Subcutaneous abdominal adipose tissue (tissue), 5 donors: ENCODE results near the gene CCDC172.

Experiments
- H3K27ac ChIP-seq: one replicate; pipeline ENCODE4 v1.7.0; 2013; ENCODE audit warnings: low read depth, mild to moderate bottlenecking, inconsistent platforms, low read length, moderate library complexity
- H3K27me3 ChIP-seq, 5 donors: one replicate each; pipeline ENCODE4 v1.7.0; 2013; ENCODE audit warnings: low read length in 5 of 5, inconsistent platforms in 1 of 5; ENCODE audit not compliant: control insufficient read depth in 5 of 5, insufficient read depth in 4 of 5
- H3K36me3 ChIP-seq, 5 donors: one replicate each; pipeline ENCODE4 v1.7.0; 2013; ENCODE audit warnings: low read length in 5 of 5; ENCODE audit not compliant: control insufficient read depth in 5 of 5, insufficient read depth in 5 of 5
- H3K4me1 ChIP-seq, 5 donors: one replicate each; pipeline ENCODE4 v1.7.0; 2013; ENCODE audit warnings: low read length in 5 of 5, mild to moderate bottlenecking in 3 of 5, moderate library complexity in 1 of 5; ENCODE audit not compliant: control insufficient read depth in 5 of 5, insufficient read depth in 5 of 5
- H3K4me3 ChIP-seq, 5 donors: one replicate each; pipeline ENCODE4 v1.7.0; 2013; ENCODE audit warnings: low read length in 5 of 5, low read depth in 1 of 5
- H3K9ac ChIP-seq, 5 donors: one replicate each; pipeline ENCODE4 v1.7.0; 2013; ENCODE audit warnings: low read length in 5 of 5, mild to moderate bottlenecking in 4 of 5, moderate library complexity in 3 of 5
- H3K9me3 ChIP-seq, 5 donors: one replicate each; pipeline ENCODE4 v1.7.0; 2013; ENCODE audit warnings: low read length in 5 of 5; ENCODE audit not compliant: control insufficient read depth in 5 of 5
- donor health status: healthy.
- donor health status: healthy.
- donor health status: healthy.
- donor health status: healthy.
- donor health status: healthy.

The CCDC172 gene, protein sequence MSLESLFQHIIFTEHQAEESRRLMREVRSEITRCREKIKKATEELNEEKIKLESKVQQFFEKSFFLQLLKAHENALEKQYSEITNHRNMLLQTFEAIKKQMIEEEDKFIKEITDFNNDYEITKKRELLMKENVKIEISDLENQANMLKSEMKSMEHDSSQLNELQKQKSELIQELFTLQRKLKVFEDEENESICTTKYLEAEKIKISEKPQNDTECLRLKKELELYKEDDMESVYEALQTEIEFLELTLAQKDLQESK

DNA sequence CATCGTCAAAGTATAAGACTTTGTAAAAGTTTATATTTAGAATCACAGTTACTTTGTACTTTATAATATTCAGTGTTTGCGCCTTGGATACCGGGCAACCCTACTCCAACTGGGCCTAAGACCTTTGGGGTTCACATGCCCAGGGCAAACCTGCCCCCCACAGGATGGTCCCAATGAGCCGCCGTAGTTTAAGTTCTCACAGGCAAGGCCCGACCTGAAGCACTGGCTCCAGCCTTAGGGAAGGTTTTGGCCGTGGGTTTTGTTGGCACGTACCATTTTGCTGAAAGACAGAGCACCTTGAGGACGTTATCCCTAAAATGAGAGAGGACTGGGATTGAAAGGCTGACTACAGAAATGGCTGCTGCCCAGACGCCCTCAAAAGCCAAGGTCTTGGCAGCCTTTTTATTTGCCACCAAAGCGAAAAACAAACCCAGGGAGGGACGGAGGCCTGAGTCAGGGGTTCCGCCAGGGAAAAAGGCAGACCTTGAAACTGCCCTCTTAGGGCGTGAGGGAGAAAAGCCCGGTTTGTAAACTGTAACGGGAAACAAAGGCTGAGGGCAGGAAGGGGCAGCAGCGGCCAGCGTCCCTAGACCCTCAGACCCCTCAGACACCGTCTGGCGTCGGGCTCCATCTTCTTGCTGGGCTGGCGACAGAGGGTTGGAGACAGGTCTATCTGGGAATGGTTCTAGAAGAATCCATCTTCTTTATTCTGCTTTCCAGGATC, at the start of gene CCDC172:
TSS of gene CCDC172 (plus strand) at position 222 of the 724 bp plus-strand sequence. CDS start 564 bp downstream, outside the sequence.
- H3K9me3 ChIP-seq: no peaks in the 10 kb centered on the region
- no peak within 1 kb of the TSS for H3K9ac ChIP-seq
- no peak within 1 kb of the TSS for H3K4me3 ChIP-seq
- H3K36me3 ChIP-seq: no peaks in the 10 kb centered on the region
- no peaks in the 10 kb centered on the region for H3K4me1 ChIP-seq
- H3K27me3 ChIP-seq: peaks cover 0 to 6% (median 0%) of the 10 kb centered on the region in 5 donors
- no peak within 1 kb of the TSS for H3K27ac ChIP-seq

DNA sequence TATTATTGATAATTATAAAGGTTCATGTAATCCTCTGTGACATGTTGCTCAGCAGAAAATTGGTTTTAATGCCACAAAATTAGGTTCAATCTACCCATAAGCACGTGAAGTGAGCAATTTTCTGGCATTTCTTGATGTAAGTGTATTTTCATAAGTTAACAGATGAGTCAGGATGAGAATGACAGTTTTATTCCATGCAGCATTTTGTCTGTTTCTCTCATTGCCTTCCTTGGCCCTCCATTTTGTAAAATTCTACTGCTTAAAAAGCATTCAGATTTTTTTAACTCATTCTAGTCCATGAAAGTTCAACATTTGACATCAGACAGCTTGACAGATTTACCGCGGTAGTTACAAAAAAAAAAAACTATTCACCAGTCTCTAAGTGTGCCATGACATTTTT, 47.3 kb upstream of the CCDC172 start:
- Histone ChIP-seq H3K27me3 (peaks cover 8 to 35% (median 23%) of the 10 kb centered on the region in 5 donors), H3K4me3 (no peak overlapping the region)

DNA sequence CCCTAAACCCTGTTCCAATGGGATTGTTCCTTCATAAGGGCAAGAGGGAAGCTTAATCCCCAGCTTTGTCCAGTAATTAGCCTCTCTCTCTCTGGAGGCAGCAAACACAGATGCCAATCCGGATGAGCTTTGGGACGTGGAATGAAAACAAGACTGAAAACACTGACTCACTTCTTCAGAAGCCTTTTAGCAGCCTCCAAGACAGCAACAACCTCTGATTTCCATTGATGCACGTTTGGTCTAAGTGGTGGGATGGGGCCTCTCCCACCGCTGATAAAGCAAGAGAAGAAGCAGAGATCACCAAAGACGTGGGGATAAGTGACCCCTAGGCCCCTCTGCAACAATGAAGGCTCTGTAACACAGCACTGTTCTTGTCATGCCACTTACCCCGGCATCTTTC, 45.4 kb upstream of the CCDC172 start:
- H3K9ac ChIP-seq: no peak overlapping the region
- H3K4me1 ChIP-seq: peaks cover 0 to 9% (median 9%) of the 10 kb centered on the region in 5 donors
- H3K27me3 ChIP-seq: peaks cover 5 to 20% (median 16%) of the 10 kb centered on the region in 5 donors
- no peak overlapping the region for H3K4me3 ChIP-seq
- no peak overlapping the region for H3K27ac ChIP-seq
- H3K9me3 ChIP-seq: no peaks in the 10 kb centered on the region
- no peaks in the 10 kb centered on the region for H3K36me3 ChIP-seq

More for the DNA sequence above, 47.3 kb upstream of the CCDC172 start:
- no peak overlapping the region for H3K27ac ChIP-seq
- H3K4me1 ChIP-seq: peaks cover 0 to 28% (median 27%) of the 10 kb centered on the region in 5 donors
- H3K9me3 ChIP-seq: no peaks in the 10 kb centered on the region
- no peak overlapping the region for H3K9ac ChIP-seq
- H3K36me3 ChIP-seq: no peaks in the 10 kb centered on the region

DNA sequence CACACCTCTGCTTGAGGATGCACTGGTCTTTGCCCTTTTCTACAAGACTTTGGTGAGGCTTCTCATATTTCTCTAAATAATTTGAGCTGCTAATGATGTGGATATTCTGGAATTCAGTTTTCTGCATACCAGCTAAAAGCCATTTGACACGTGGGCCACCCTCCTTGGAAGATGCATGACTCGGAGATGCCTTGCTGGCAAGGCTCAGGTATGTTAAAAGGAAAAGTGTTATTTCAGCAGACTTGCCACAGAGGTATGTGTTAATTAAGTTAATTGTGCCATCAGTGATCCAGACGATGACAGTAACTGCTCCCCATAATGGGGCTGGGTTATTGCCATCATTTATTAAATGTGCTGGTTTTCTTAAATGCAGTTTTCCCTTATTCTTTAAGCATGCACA, 42.5 kb upstream of the CCDC172 start:
- H3K27me3 ChIP-seq: peaks cover 0 to 2% (median under 1%) of the 10 kb centered on the region in 5 donors

DNA sequence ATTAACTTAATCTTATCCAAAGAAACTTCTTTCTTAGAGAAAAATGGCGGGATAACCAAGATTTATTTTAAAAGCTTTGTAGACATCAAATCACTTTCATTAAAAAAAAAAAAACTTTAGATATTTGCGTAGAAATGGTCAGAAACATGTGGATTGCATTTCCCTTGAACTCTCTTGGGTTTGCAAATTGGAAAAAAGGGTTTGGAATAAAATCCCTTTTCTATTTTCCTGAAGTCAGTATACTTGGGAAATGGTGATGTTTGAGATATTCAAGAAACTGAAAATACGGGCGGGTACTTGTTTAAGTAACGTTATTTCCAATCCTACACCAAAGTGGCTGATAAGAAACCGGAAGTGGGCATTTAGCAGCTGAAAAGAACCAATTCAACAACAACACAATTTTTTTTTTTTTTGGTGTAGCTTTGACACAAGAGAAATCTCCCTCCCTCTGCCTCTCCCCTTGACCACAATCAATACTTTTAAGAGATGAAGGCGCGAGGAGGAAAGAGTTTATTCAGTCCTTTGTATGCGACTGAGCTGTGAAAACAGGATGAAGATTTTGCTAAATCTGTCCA, 37.5 kb upstream of the CCDC172 start:
- H3K27ac ChIP-seq: no peak overlapping the region
- no peaks in the 10 kb centered on the region for H3K36me3 ChIP-seq
- H3K9me3 ChIP-seq: no peaks in the 10 kb centered on the region
- H3K9ac ChIP-seq: no peak overlapping the region
- H3K4me3 ChIP-seq: no peak overlapping the region
- no peaks in the 10 kb centered on the region for H3K4me1 ChIP-seq
- H3K27me3 ChIP-seq: no peaks in the 10 kb centered on the region

More for the DNA sequence above, 42.5 kb upstream of the CCDC172 start:
- H3K27ac ChIP-seq: no peak overlapping the region
- H3K36me3 ChIP-seq: no peaks in the 10 kb centered on the region
- H3K9ac ChIP-seq: no peak overlapping the region
- H3K4me1 ChIP-seq: no peaks in the 10 kb centered on the region
- no peaks in the 10 kb centered on the region for H3K9me3 ChIP-seq
- no peak overlapping the region for H3K4me3 ChIP-seq

DNA sequence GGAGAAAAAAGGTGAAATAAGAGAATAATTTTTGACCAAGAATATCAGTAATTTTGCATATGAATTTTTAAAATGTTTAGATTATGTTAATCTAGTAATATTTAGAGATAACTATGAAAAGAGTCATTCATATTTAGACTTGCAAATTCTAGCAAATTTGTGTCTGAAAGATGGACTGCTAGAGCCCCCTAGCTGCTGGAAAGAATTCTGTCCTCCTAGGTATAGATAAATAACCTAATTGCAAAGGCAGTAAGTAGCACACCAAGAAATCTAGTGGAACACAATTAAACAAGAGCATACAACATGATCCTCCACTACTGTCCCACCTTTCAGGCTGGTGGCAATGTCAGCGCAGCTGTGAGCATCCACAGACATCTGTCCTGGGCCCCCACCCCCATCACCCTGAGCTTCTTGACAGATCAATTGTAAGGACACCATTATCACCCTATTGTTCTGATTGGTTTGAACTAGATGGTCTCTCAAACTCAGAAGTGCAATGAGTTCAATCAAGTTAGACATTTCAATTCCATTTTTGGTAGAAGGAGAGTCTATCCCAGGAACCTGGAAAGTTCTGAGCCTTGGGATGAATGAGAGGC, 36.2 kb upstream of the CCDC172 start:
- Histone ChIP-seq H3K27ac (no peak overlapping the region), H3K36me3 (no peaks in the 10 kb centered on the region), H3K9ac (no peak overlapping the region), H3K4me1 (no peaks in the 10 kb centered on the region), H3K9me3 (no peaks in the 10 kb centered on the region), H3K27me3 (no peaks in the 10 kb centered on the region), H3K4me3 (no peak overlapping the region)

DNA sequence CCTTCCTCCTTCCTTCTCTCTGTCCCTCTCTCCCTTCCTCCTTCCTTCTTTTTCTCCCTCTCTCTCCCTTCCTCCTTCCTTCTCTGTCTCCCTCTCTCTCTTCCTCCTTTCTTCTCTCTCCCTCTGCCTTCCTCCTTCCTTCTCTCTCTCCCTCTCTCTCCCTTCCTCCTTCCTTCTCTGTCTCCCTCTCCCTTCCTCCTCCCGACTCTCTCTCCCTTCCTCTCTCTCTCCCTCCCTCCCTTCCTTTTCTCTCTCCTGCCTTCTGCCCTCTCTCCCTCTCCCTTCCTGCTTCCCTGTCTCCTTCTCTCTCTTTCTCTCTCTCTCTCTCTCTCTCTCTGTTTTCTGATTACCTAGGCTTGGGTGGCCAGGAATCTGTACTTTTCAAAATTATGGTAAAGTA, 34.6 kb upstream of the CCDC172 start:
- H3K27ac ChIP-seq: no peak overlapping the region
- H3K9ac ChIP-seq: no peak overlapping the region
- no peaks in the 10 kb centered on the region for H3K27me3 ChIP-seq
- H3K4me3 ChIP-seq: no peak overlapping the region
- no peaks in the 10 kb centered on the region for H3K9me3 ChIP-seq
- no peaks in the 10 kb centered on the region for H3K36me3 ChIP-seq
- H3K4me1 ChIP-seq: no peaks in the 10 kb centered on the region

DNA sequence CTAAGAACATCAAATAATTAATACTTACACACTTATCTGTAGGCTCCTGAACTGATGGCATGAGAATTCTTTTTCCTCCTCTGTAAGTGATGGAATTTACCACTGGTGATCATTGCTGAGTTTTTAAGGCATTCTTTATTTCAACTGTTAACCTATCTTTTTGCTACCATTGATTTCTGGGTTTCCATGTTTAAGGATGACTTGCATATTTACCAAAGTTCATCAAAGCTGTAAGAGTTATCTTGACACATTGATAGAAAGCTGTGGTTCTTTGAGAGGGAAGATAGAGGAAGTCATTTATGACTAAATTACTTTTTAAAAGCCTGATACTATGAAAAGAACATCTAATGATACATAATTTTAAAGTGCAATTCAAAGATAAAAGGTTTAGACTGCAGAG, 31.8 kb upstream of the CCDC172 start:
- no peak overlapping the region for H3K27ac ChIP-seq
- no peaks in the 10 kb centered on the region for H3K9me3 ChIP-seq
- no peaks in the 10 kb centered on the region for H3K27me3 ChIP-seq
- no peak overlapping the region for H3K9ac ChIP-seq
- no peaks in the 10 kb centered on the region for H3K36me3 ChIP-seq
- no peak overlapping the region for H3K4me3 ChIP-seq
- H3K4me1 ChIP-seq: no peaks in the 10 kb centered on the region

DNA sequence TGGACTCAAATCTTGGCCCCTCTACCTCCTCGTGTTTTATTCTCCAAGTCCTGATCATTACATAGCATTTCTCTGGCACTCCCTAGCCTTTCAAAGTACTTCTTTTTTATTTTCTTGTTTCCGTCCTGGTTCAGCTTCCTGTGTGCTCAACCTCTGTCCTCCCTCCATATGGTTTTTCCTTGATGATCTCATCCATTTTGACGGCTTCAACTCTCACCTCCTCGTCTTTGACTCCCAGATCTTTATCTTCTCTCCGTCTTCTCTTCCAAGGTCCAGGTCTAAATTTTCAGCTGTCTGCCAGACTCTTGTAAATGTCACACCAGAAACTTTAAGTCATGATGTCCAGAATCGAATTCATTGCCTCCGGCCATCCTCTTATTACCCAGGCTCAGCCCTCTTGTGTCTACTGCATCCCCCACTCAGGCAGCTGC, 27.9 kb upstream of the CCDC172 start:
- no peak overlapping the region for H3K27ac ChIP-seq
- no peak overlapping the region for H3K4me3 ChIP-seq
- H3K36me3 ChIP-seq: no peaks in the 10 kb centered on the region
- H3K27me3 ChIP-seq: no peaks in the 10 kb centered on the region
- H3K9ac ChIP-seq: no peak overlapping the region
- H3K9me3 ChIP-seq: no peaks in the 10 kb centered on the region
- peaks cover 0 to 7% (median 1%) of the 10 kb centered on the region in 5 donors for H3K4me1 ChIP-seq

DNA sequence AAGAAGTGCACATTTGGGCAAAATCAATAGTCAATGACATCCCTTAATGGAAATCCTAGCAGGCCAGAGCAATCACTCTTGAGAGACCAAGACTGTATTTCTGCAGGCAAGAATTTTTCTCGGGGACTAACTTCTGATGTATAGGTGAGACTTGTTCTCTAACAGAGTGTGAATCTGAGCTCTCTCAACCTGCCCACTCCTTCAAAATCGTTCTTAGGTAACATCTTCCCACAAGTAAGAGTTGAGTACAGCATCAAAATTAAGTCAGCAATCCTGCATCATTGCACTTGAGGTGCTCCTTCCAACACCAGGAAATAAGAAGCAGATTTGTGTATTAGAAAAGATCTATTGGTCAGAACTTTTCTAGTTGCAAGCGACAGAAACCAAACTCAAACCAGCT, 25.7 kb upstream of the CCDC172 start:
- Histone ChIP-seq H3K36me3 (no peaks in the 10 kb centered on the region), H3K9ac (no peak overlapping the region), H3K27me3 (no peaks in the 10 kb centered on the region), H3K4me3 (no peak overlapping the region), H3K9me3 (no peaks in the 10 kb centered on the region), H3K27ac (no peak overlapping the region), H3K4me1 (peaks cover 0 to 7% (median 1%) of the 10 kb centered on the region in 5 donors)
